GM04504 (cell line): Measurements from ENCODE around the gene EZH2.

Source experiments
- DNase-seq: peaks from one replicate; pipeline ENCODE4 v3.0.0-alpha.2; 2012; ENCODE audit warnings: low read depth

EZH2 gene

GRCh38 chr7:148761499-148762278, 122.4 kb downstream of the EZH2 start:
- no peak for DNase-seq
